Activated CD8-positive, alpha-beta memory T cell treated with anti-CD3 and anti-CD28 coated beads for 36 hours (primary cell): ENCODE results near the gene THEM4. TPM values are rescaled to one million over a fixed set of nuclear protein-coding genes. Genes with fewer than 3 reads are reported as not detected.

ENCODE experiments used
- CTCF ChIA-PET: fragments of 350-600 bp; sonication (Branson Sonifier 250); formaldehyde crosslinking; loops from one replicate; lab custom pipeline; 2021; ENCODE audit warnings: antibody characterized with exemption; lab: Charles Lee
- POLR2A ChIA-PET: fragments of 350-600 bp; sonication (Branson Sonifier 250); formaldehyde crosslinking; loops from one replicate; lab custom pipeline; 2021; ENCODE audit warnings: antibody characterized with exemption; lab: Charles Lee
- total RNA-seq, 2 experiments: library from RNA; stranded (reverse); gene quantifications; one replicate each; pipeline ENCODE4 v1.2.3, GENCODE V29; 2021

The THEM4 gene
- total RNA-seq: 10 to 100 TPM; 28.7 to 31.8 TPM

DNA sequence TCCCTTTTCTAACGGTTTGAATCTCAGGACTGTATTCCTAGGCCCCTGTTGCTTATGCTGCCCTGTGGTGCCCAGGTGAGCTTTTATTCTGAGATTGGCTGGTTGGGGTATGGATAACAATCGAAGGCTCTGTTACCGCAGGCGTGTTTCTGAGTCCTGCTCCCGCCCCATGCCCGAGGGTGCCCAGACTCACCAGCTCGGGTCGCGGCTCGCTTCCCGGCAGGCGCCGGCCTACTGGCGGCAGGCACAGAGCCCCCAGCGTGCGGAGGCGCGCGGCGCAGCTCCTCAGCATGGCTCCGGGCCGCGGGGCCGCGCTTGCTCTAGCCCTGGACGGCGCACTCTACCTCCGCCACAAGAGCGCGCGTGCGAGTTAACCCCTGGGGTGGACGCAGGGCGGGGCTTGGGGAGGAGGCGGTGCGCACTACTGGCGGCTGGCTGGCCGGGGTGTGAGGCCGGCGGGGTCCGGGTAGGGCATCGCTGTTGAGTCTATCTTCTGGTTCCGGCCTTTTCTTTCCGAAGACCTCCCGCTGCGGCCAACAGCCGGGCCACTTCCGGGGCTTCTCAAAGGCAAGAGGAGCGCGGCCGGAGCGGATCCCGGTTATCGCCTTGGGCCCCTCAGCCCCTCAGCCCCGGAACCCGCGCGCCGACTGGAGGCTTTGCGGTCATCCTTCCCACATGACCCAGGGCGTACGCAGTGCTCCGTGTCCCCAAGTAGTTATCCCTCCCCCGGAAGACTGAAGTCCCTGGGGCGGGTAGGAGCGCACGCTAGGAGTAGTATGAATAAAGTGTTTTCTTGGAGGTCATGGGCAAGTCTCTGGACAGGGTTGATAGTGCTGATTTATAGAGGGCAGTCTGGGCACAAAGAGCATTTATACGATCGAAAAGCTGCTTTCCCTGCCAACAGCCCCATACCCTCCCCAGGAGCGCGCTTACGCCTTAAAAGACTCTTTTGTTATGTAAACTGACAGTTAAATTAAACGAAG, at the start of gene THEM4:
Gene THEM4, minus strand, starts transcription at position 345 of the 983 bp plus-strand sequence. Its CDS starts 53 bp downstream, at position 292.
- CTCF ChIA-PET: interaction anchor here (0.7 to 1.9 kb wide), 4 partner anchors 58 to 87 kb away, joined by 3 to 9 read pairs (median 4); no protein-coding TSS in a partner anchor
- POLR2A ChIA-PET: interaction anchor here (0.6 to 1.7 kb wide), 2 partner anchors 32 to 70 kb away, joined by 4 to 6 read pairs; partner anchors contain the start of gene C2CD4D

GRCh38 chr1:151958959-151959358, 49.6 kb upstream of the THEM4 start:
- CTCF ChIA-PET: interaction anchor here (0.6 kb wide), 1 partner anchor 51 kb away, joined by 3 read pairs; no protein-coding TSS in a partner anchor
- POLR2A ChIA-PET: no interaction called here

GRCh38 chr1:151956957-151957497, 47.7 kb upstream of the THEM4 start:
- POLR2A ChIA-PET: no interaction called here
- CTCF ChIA-PET: interaction anchor here (1.7 kb wide), 1 partner anchor 11 kb away, joined by 5 read pairs; no protein-coding TSS in a partner anchor

DNA sequence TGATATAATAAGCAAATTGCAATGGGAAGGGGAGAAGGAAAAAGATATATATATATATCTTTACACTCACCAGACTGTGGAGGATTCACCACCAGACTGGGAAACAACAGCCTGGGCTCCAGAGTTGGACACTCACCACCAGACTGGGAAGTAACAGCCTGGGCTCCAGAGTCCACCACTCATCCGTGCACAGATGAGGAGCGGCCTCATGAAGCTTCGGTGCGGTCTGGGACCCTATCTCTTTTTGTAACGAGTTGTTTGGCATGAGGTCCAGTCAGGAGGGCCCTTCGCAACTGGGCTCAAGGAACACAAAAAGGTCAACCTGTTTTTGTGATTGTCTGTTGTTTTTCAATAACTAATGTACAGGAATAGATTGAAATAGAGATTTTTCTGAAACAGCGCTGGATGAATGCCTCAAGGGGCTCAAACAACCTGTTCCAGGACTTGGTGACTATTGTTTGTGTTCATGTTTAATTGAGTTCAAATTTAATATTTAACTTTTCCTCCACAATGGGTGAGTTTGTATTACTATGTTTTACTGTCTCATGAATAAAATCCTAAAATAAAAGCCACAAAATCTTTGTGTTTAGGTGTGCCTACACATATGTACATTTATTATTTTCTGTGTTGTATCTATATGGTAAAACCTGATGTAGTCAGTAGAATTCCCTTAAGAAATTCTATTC, 44.2 kb upstream of the THEM4 start:
- ChIA-PET POLR2A (no interaction called here), CTCF (interaction anchor here (1.2 kb wide), 1 partner anchor 14 kb away, joined by 3 read pairs; no protein-coding TSS in a partner anchor)

DNA sequence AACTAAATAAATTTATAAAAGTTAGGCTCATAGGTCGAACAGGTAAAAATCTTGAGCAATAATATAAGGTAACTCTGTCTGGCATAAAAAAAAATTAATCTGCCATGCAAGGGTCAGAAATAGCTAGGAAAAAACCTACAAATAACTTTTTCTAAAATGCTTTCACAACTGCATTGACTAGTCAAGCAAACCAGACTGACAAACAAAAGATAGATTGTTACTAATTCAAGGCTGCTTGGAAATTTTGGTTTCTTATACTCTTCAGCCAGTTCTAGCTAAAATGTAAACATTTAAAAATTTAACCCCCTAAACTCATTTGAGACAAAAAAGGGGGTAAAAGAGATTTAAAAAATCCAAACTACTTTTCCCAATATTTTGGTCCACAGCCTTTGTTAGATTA, 43.5 kb upstream of the THEM4 start:
- POLR2A ChIA-PET: no interaction called here
- CTCF ChIA-PET: interaction anchor here (1.2 kb wide), 1 partner anchor 15 kb away, joined by 3 read pairs; no protein-coding TSS in a partner anchor

DNA sequence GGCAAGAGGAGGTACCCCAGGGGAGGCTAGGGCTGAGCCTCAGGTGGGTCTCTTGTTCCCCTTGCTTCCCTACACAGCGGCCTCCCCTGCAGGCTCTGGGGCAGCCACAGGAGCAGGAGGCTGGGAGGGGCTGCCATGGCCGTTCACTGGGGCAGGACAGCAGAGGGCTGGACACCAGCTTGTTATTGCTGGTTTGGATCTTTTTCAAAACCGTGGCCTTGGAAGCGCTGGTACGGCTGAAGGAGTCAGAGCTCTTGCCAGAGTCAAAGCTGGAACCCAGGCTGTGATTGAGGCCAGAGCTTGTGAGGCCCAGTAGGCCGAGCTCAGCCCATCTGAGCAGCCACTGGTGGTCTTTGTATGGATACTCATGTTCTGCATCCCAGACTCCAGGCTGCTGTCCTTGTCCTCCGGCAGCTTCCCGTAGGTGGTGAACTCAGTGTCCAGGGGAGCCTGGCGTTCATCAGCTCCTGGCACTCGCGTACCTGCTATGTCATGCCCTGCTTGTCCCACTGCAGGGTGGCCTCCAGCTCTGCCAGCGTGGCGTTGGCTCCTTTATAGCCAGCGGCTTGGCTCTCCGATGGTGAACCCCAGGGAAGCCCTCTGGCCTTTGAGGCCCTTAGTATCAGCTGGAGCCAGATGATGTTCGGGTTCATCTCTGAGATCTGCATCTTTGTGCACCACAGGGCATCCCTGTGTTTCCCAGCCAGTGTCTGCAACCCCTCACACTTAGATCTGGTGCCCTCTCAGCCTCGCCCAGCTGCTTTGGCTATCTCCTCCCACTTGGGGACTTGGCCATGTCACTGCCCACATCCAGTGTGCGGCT, 40.3 kb upstream of the THEM4 start:
- POLR2A ChIA-PET: no interaction called here

DNA sequence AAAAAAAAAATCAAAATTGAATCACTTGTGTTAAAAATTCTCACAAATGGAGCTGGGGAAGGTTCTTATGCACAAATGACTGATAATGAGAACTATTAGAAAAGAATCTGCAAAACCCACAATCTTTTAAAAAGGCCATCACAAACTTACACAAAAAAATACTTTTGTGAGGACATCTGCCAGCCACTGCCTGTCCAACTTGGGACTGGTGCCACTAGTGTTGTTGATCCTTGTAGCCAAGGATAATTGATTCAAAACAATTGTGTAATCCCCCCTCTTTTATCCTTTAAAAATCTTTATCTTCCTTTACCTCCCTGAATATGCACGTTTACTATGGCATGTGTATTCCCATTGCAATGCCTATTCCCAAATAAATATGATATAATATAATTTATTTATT, 39.2 kb upstream of the THEM4 start:
- ChIA-PET CTCF (interaction anchor here (0.6 to 1.4 kb wide), 2 partner anchors 20 to 55 kb away, joined by 4 read pairs; no protein-coding TSS in a partner anchor), POLR2A (no interaction called here)

More for the DNA sequence above, 40.3 kb upstream of the THEM4 start:
- CTCF ChIA-PET: interaction anchor here (0.6 to 2.2 kb wide), 7 partner anchors 8 to 54 kb away, joined by 3 to 9 read pairs (median 4); no protein-coding TSS in a partner anchor

DNA sequence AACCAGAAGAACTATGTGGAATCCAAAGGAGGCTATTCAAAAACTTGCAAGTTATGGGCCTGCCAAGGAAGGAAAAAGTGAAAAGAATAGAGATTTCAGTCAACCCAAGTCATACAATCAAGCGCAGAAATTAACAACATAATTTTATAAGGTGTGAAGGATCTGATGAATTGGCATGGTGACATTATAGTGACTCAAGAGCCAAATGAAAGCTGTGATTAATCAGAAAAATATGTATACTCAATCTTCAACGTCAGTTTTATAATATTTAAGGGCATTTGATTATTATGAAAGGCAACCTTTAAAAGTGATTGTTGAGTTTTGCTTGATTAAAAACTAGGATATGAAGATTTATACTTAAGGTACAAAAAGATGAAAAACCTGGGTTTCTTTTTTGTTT, 37.8 kb upstream of the THEM4 start:
- ChIA-PET CTCF (no interaction called here), POLR2A (interaction anchor here (1.0 to 1.8 kb wide), 2 partner anchors 37 to 46 kb away, joined by 3 to 8 read pairs; partner anchors contain the start of gene S100A10)

DNA sequence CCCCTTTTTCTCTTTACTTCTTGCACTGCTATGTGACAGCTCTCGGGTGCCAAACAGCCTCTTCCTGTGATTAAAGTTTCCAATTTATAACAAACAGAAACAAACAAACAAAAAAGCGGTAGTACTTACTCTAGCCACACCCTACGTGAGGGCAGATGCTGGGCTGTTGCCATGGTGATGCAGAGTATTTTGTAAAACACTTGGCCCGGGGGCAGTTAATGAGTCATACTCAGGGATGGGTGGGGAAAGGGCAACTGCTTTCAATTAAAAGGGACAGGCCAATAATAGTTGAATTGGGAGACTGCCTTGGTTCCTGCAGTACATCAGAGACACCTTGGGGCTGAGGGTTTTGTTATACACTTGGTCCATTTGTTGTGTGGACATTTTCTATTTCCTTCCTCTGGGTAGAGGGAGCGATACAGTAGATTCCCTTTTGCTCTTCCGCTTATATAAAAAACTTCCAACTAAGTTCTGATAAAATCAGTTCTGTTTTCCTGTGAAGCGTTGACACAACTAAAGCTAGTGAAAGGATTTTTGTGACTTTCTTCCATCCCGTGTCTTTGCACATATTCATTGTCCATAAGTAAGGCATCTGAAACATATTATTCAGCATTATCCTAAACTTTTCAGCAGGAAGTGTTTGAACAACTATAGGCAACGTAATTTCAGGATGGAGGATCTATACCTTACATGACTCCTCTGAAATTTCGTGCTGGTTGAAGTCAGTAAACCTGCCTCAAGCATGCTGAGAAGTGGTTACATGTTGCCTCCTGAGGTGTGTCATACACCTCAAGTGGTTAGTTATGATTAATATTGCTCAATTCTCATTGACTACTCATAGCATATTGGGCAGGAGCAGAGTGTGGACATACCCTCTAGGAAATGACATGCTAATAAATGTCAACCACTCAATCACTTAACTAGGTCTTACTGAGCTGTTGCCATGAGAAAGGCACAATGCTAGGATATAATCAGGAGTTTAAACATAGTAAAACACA, 36.7 kb upstream of the THEM4 start:
- CTCF ChIA-PET: interaction anchor here (1.4 to 1.8 kb wide), 4 partner anchors 22 to 52 kb away, joined by 3 to 6 read pairs (median 4); partner anchors contain the start of gene S100A10
- POLR2A ChIA-PET: interaction anchor here (1.0 to 1.8 kb wide), 2 partner anchors 38 to 48 kb away, joined by 3 to 8 read pairs; partner anchors contain the start of gene S100A10

- CTCF ChIA-PET: interaction anchor here (1.4 to 1.8 kb wide), 4 partner anchors 23 to 53 kb away, joined by 3 to 6 read pairs (median 4); partner anchors contain the start of gene S100A10
These were observed 35.7 kb upstream of the THEM4 start for GRCh38 chr1:151944857-151945575.

DNA sequence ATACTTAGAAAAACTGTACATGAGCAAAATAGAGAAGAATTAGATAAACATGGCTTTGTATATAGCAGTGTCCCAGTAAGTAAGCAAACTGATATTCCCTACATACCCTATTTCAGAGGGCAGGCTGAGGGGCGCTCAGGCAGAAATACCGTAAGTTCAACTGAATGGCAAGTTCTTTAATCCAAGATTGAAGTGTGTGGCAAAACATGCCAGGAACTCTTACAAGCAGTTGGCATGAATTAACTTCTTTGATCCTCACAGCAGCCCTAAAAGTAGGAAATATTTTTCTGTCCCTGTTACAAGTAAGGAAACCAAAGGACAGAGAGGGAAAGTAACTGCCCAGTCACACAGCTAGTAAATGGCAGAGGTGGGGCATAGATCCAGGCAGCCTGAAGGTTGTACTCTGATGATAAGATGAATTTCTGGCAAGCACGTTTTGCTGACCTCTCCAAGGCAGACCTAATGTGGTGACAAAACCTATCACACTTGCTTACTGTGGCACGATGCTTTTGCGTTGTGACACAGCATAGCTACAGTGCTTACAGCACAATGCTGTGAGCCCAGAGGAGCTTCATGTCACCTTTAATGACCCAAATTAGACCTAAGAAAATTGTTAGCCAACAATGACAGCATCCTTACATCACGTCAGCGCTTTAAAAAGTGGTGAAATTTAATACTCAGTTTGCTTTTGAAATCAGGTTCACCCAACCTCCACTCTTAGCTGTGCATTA, 35.0 kb upstream of the THEM4 start:
- ChIA-PET CTCF (interaction anchor here (1.8 kb wide), 1 partner anchor 24 kb away, joined by 5 read pairs; no protein-coding TSS in a partner anchor), POLR2A (interaction anchor here (0.6 kb wide), 1 partner anchor 50 kb away, joined by 4 read pairs; no protein-coding TSS in a partner anchor)

More at GRCh38 chr1:151944857-151945575, 35.7 kb upstream of the THEM4 start:
- POLR2A ChIA-PET: interaction anchor here (0.6 to 1.8 kb wide), 2 partner anchors 39 to 49 kb away, joined by 4 to 8 read pairs; no protein-coding TSS in a partner anchor

DNA sequence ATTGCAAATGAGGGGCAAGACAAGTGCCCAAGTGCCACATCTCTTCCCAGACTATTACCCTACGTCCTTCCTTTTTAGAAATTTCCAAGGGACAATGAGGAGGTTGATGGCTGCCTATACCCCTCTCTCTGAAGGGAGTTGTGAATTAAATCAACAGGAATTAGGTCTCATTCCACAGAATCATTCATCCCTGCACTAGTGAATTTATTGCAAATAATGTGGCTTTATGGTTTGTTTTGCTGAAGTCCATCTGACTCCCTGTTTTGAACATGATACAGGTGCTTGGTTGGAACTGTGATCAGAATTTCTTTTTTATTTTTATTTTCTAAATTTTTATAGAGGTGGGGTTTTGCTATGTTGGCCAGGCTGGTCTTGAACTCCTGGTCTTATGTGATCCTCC, 34.3 kb upstream of the THEM4 start:
- ChIA-PET CTCF (no interaction called here), POLR2A (no interaction called here)

GRCh38 chr1:151942882-151943281, 33.6 kb upstream of the THEM4 start:
- POLR2A ChIA-PET: no interaction called here
- CTCF ChIA-PET: interaction anchor here (2.1 kb wide), 1 partner anchor 59 kb away, joined by 7 read pairs; no protein-coding TSS in a partner anchor

DNA sequence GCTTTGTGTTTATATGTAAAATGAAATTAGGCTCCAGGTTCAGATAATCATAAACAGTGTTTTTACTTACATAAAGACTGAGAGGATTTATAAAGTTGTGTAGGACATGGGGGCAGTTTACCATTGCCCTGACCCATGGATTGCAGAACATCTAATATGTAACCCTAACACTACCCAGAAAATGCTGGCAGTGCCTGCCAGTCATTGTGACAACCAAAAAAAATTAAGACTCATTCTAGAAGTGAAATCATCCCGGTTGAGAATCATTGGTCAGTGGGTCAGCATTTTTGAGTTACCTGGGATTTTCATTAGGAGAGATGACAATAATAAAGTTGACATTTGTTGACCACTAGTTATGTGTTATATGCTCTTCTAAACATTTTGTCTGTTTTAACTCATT, 31.2 kb upstream of the THEM4 start:
- ChIA-PET POLR2A (interaction anchor here (0.9 to 1.5 kb wide), 2 partner anchors 35 to 102 kb away, joined by 4 to 9 read pairs; no protein-coding TSS in a partner anchor), CTCF (interaction anchor here (0.7 to 2.1 kb wide), 9 partner anchors 9 to 69 kb away, joined by 3 to 7 read pairs (median 4); partner anchors contain the start of gene S100A10)

GRCh38 chr1:151939779-151940178, 30.5 kb upstream of the THEM4 start:
- CTCF ChIA-PET: interaction anchor here (0.9 to 1.7 kb wide), 2 partner anchors 11 to 30 kb away, joined by 3 to 4 read pairs; no protein-coding TSS in a partner anchor
- POLR2A ChIA-PET: no interaction called here
